Measurements from ENCODE around the gene FGF2. TPM values are rescaled to one million over a fixed set of nuclear protein-coding genes. Genes with fewer than 3 reads are reported as not detected.

The FGF2 gene
- total RNA-seq, 1 experiment from 2014 or later: 115 TPM

GRCh38 chr4:122845760-122846159, 19.1 kb downstream of the FGF2 start:
- Mint-ChIP-seq H3K36me3 (peaks cover 44% of the 10 kb centered on the region), H3K9me3 (peaks cover 22% of the 10 kb centered on the region), H3K4me3 (no peak overlapping the region), H3K27ac (peak overlapping the region; percentile 96), H3K4me1 (peaks cover 90% of the 10 kb centered on the region), H3K27me3 (ENCODE audit: low read depth) (no peaks in the 10 kb centered on the region)
- TF ChIP-seq TP53 (CRISPR knock-in tag; IDR thresholded peaks at IDR 0.05) (no peak), ERG (CRISPR knock-in tag; IDR thresholded peaks at IDR 0.05) (no peak), MXD4 (CRISPR knock-in tag; IDR thresholded peaks at IDR 0.05; ENCODE audit: borderline replicate concordance) (no peak), NFATC4 (CRISPR knock-in tag; IDR thresholded peaks at IDR 0.05) (no peak), PRRX2 (CRISPR knock-in tag; IDR thresholded peaks at IDR 0.05) (no peak), EMX1 (CRISPR knock-in tag; IDR thresholded peaks at IDR 0.05) (no peak), ZNF671 (CRISPR knock-in tag; IDR thresholded peaks at IDR 0.05) (no peak), E2F4 (CRISPR knock-in tag; IDR thresholded peaks at IDR 0.05; ENCODE audit: borderline replicate concordance, low read depth) (no peak), E2F1 (CRISPR knock-in tag; IDR thresholded peaks at IDR 0.05) (no peak), ATF3 (CRISPR knock-in tag; conservative IDR thresholded peaks at IDR 0.05) (no peak), ZNF396 (CRISPR knock-in tag; IDR thresholded peaks at IDR 0.05; ENCODE audit: borderline replicate concordance) (no peak), ZNF281 (CRISPR knock-in tag; IDR thresholded peaks at IDR 0.05) (no peak), ZNF512 (CRISPR knock-in tag; IDR thresholded peaks at IDR 0.05; ENCODE audit: borderline replicate concordance) (no peak), ETV6 (CRISPR knock-in tag; IDR thresholded peaks at IDR 0.05) (no peak), MLX (CRISPR knock-in tag; IDR thresholded peaks at IDR 0.05) (no peak), ZNF416 (CRISPR knock-in tag; IDR thresholded peaks at IDR 0.05) (no peak), IRF1 (CRISPR knock-in tag; IDR thresholded peaks at IDR 0.05) (no peak), USF2 (CRISPR knock-in tag; IDR thresholded peaks at IDR 0.05) (no peak)
- DNase-seq (ENCODE audit: low spot score) (no peak), ATAC-seq (no peak)
- CTCF ChIA-PET: interaction anchor here (0.6 to 2.1 kb wide), 4 partner anchors 10 to 90 kb away, joined by 3 to 5 read pairs (median 5); no protein-coding TSS in a partner anchor
- POLR2A ChIA-PET: interaction anchor here (0.6 to 1.2 kb wide), 2 partner anchors 10 to 45 kb away, joined by 3 to 4 read pairs; no protein-coding TSS in a partner anchor
